Naive thymus-derived CD4-positive, alpha-beta T cell (primary cell): ENCODE measurements around the gene RNU6-1. TPM values are rescaled to one million over a fixed set of nuclear protein-coding genes. Genes with fewer than 3 reads are reported as not detected.

Source experiments
- ATAC-seq: fragments of 150-1000 bp; cut with Tn5 transposase; 2 replicates; pipeline ENCODE4 v1.10.0; 2021; ENCODE audit warnings: mild to moderate bottlenecking, moderate library complexity
- CTCF ChIA-PET: fragments of 350-600 bp; sonication (Branson Sonifier 250); formaldehyde crosslinking; loops from one replicate; lab custom pipeline; 2021; ENCODE audit warnings: antibody characterized with exemption; lab: Charles Lee
- POLR2A ChIA-PET: fragments of 350-600 bp; sonication (Branson Sonifier 250); formaldehyde crosslinking; loops from one replicate; lab custom pipeline; 2021; ENCODE audit warnings: antibody characterized with exemption, inconsistent platforms; lab: Charles Lee
- DNase-seq, 9 donors: peaks; one replicate each; pipeline versions ENCODE4 v3.0.0 to v3.0.0-alpha.2; 2020 to 2022; ENCODE audit warnings: mixed read lengths in 1 of 9
- H3K27ac ChIP-seq: one replicate; pipeline ENCODE4 v1.7.0; 2013; ENCODE audit warnings: mild to moderate bottlenecking, low read depth, low read length, moderate library complexity
- H3K27me3 ChIP-seq, 2 donors: one replicate each; pipeline ENCODE4 v1.7.0; 2013; ENCODE audit warnings: low read length in 2 of 2, mild to moderate bottlenecking in 2 of 2, moderate library complexity in 2 of 2; ENCODE audit not compliant: control insufficient read depth in 2 of 2, insufficient read depth in 2 of 2
- H3K36me3 ChIP-seq, 3 experiments: 1 replicate in 2 of 3; 2 replicates in 1 of 3; pipeline ENCODE4 v1.7.0; 2013; ENCODE audit warnings: low read length in 3 of 3, mild to moderate bottlenecking in 3 of 3, moderate library complexity in 1 of 3; ENCODE audit not compliant: insufficient read depth in 3 of 3, control insufficient read depth in 2 of 3
- H3K4me1 ChIP-seq, 2 donors: one replicate each; pipeline ENCODE4 v1.7.0; 2013; ENCODE audit warnings: low read length in 2 of 2, mild to moderate bottlenecking in 2 of 2, moderate library complexity in 1 of 2; ENCODE audit not compliant: control insufficient read depth in 2 of 2, insufficient read depth in 2 of 2
- H3K4me3 ChIP-seq: 2 replicates; pipeline ENCODE4 v1.7.0; 2013; ENCODE audit warnings: mild to moderate bottlenecking, low read length
- H3K9me3 ChIP-seq, 3 experiments: 1 replicate in 2 of 3; 2 replicates in 1 of 3; pipeline ENCODE4 v1.7.0; 2013; ENCODE audit warnings: low read length in 3 of 3; ENCODE audit not compliant: control insufficient read depth in 2 of 3
- H3K27ac Mint-ChIP-seq, 9 donors: one replicate each; pipeline ENCODE4 v1.8.0; 2020 to 2022; ENCODE audit warnings: mixed read lengths in 9 of 9, mild to moderate bottlenecking in 8 of 9, moderate library complexity in 5 of 9, inconsistent platforms in 2 of 9
- H3K27me3 Mint-ChIP-seq, 5 donors: one replicate each; pipeline ENCODE4 v1.8.0; 2021 to 2022; ENCODE audit warnings: mixed read lengths in 5 of 5, mild to moderate bottlenecking in 1 of 5
- H3K36me3 Mint-ChIP-seq, 5 donors: one replicate each; pipeline ENCODE4 v1.8.0; 2020 to 2022; ENCODE audit warnings: mixed read lengths in 5 of 5, mild to moderate bottlenecking in 3 of 5, inconsistent platforms in 1 of 5
- H3K4me1 Mint-ChIP-seq, 7 donors: one replicate each; pipeline ENCODE4 v1.8.0; 2020 to 2022; ENCODE audit warnings: mixed read lengths in 7 of 7, mild to moderate bottlenecking in 3 of 7, inconsistent platforms in 1 of 7
- H3K4me3 Mint-ChIP-seq, 10 donors: one replicate each; pipeline ENCODE4 v1.8.0; 2020 to 2022; ENCODE audit warnings: mild to moderate bottlenecking in 10 of 10, mixed read lengths in 10 of 10, moderate library complexity in 6 of 10, inconsistent platforms in 2 of 10
- H3K9me3 Mint-ChIP-seq, 11 donors: one replicate each; pipeline ENCODE4 v1.8.0; 2020 to 2022; ENCODE audit warnings: mixed read lengths in 11 of 11, mild to moderate bottlenecking in 4 of 11, inconsistent platforms in 1 of 11, moderate library complexity in 1 of 11
- intact Hi-C, 2 donors: fragments of 100-400 bp; cut with micrococcal nuclease; formaldehyde crosslinking; loops; one replicate each; pipeline ENCODE4 v1.15.1; 2023
- polyA plus RNA-seq, 2 donors: library from polyadenylated mRNA; unstranded; fragments of 300-500 nt; fragmentation: Illumina TruSeq; gene quantifications; one replicate each; pipeline ENCODE4 v1.2.3, GENCODE V29; 2021
- total RNA-seq, 6 experiments: library from RNA in 5 of 6; stranded (reverse) in 5 of 6; gene quantifications; 1 replicate in 5 of 6; 2 replicates in 1 of 6; pipeline ENCODE4 v1.2.3 and lab custom pipeline; 2021 to 2026

Gene RNU6-1
- total and polyA plus RNA-seq, 7 experiments from 2014 or later: not detected

DNA sequence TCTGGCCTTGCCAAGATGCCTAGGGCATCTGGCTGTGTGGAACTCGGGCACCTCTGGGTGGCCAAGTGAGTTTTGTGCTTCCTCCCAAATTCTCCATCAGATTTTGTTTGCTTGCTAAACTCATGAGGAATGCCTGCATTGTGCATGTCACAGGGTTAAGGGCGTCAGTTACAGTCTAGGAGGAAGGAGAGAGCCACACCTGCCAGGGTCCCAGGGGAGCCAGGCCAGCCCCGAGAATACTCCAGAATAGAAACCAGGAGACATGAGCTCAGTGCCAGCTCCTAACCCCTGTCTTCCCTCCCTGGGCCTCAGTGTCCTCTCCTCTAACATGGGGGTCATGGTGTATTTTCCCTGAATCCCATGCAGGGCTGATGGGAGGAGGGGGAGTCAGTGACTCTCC is 36.5 kb downstream of the RNU6-1 start:
- Mint-ChIP-seq H3K4me3 (no peak overlapping the region), H3K27ac (peak overlapping the region in 1 of 9 donors; percentile 14), H3K36me3 (peaks cover 0 to 33% (median 16%) of the 10 kb centered on the region in 5 donors), H3K27me3 (no peaks in the 10 kb centered on the region), H3K9me3 (peaks cover 0 to 2% (median 0%) of the 10 kb centered on the region in 11 donors), H3K4me1 (no peaks in the 10 kb centered on the region)
- POLR2A ChIA-PET: no interaction called here
- CTCF ChIA-PET: interaction anchor here (0.6 kb wide), 1 partner anchor 318 kb away, joined by 3 read pairs; no protein-coding TSS in a partner anchor
- H3K27me3 ChIP-seq: no peaks in the 10 kb centered on the region
- no peak overlapping the region for H3K27ac ChIP-seq
- no peaks in the 10 kb centered on the region for H3K4me1 ChIP-seq
- H3K4me3 ChIP-seq: no peak overlapping the region
- H3K36me3 ChIP-seq: peaks cover 0 to 16% (median 0%) of the 10 kb centered on the region in 3 experiments
- DNase-seq (no peak), ATAC-seq (no peak)
- intact Hi-C loops: no loop called here
- H3K9me3 ChIP-seq: no peaks in the 10 kb centered on the region

DNA sequence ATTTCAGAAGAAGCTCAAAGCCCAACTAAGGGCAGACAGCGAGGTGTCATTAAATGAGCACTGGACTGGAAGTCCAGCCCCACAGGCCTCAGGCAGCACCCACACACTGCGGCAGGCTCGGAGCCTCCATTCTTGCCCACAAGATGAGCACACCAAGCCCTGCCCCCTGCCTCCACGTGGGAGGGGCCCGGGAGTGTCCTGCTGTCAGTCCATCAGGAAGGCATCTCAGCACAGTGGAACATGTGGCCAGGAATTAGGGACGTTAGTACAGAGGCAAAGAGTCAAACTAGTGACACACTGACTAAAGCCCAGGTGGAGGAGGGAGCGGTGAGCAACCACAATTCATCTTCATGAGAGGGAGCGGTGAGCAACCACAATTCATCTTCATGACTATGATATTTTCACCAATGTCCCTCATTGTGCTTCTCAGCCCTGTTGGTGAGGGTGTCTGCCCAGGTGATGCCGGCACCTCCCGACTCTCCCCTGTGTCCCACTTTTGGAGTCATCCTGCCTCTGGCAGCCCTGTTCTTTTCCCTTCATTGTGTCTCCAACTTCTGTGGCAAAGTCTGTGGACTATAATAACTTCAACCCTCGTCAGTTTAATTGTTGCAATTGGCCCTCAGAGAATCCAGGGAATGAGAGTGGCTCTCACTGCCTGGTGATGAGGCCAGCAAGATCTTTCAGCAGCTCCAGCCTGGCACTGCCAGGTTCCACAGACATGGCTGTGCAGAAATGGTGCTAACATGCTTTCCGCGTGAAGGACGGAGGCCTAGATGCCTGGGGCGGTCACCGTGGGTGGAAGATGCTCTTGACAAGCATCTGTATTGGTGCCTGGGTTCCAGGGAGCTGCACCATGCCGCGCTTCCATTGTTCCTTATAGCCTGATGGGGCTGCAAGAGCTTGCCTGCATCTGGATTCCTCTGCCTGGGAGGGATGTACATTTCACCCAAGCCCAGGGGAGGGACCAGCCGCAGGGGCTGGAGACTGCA is 37.6 kb downstream of the RNU6-1 start:
- Histone ChIP-seq H3K27me3 (no peaks in the 10 kb centered on the region), H3K4me1 (no peaks in the 10 kb centered on the region), H3K27ac (no peak overlapping the region), H3K36me3 (peaks cover 0 to 10% (median 0%) of the 10 kb centered on the region in 3 experiments), H3K4me3 (no peak overlapping the region), H3K9me3 (no peaks in the 10 kb centered on the region)
- H3K4me3 Mint-ChIP-seq: no peak overlapping the region
- peaks cover 0 to 32% (median 10%) of the 10 kb centered on the region in 5 donors for H3K36me3 Mint-ChIP-seq
- H3K27me3 Mint-ChIP-seq: no peaks in the 10 kb centered on the region
- no peaks in the 10 kb centered on the region for H3K4me1 Mint-ChIP-seq
- ChIA-PET POLR2A (interaction anchor here (1.1 kb wide), 1 partner anchor 18 kb away, joined by 4 read pairs; no protein-coding TSS in a partner anchor), CTCF (interaction anchor here (0.6 kb wide), 1 partner anchor 9 kb away, joined by 4 read pairs; no protein-coding TSS in a partner anchor)
- no peak overlapping the region for H3K27ac Mint-ChIP-seq
- ATAC-seq: no peak
- intact Hi-C loops: no loop called here
- peaks cover 0 to 2% (median 0%) of the 10 kb centered on the region in 11 donors for H3K9me3 Mint-ChIP-seq
- DNase-seq: no peak

DNA sequence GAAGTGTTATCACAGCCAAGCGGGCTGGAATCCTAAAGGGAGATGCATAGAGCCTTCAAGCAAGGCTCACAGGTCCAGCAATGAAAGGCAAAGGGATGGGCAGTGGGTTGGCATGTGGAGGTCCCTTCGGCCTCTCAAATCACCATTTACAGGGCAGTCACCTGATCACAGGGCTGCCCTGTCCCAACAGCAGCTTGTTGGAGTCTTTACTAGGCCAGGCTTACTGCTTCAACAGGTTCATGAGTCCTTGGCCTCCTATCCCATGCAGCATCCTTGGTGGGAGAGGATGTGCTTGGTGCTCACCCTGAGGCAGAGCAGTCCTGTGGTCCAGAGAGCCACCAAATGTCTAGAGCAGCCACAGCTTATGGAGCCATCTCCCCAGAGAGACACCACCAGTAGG is 38.7 kb downstream of the RNU6-1 start:
- H3K4me1 Mint-ChIP-seq: peaks cover 0 to 2% (median 0%) of the 10 kb centered on the region in 7 donors
- ATAC-seq (no peak), DNase-seq (no peak)
- intact Hi-C loops: no loop called here
- H3K36me3 Mint-ChIP-seq: peaks cover 0 to 34% (median 10%) of the 10 kb centered on the region in 5 donors
- H3K4me3 Mint-ChIP-seq: no peak overlapping the region
- H3K36me3 ChIP-seq: peaks cover 0 to 4% (median 0%) of the 10 kb centered on the region in 3 experiments
- no peak overlapping the region for H3K27ac ChIP-seq
- H3K27me3 ChIP-seq: no peaks in the 10 kb centered on the region
- POLR2A ChIA-PET: interaction anchor here (1.1 kb wide), 1 partner anchor 17 kb away, joined by 4 read pairs; no protein-coding TSS in a partner anchor
- H3K4me3 ChIP-seq: no peak overlapping the region
- peaks cover 0 to 2% (median 0%) of the 10 kb centered on the region in 11 donors for H3K9me3 Mint-ChIP-seq
- H3K4me1 ChIP-seq: no peaks in the 10 kb centered on the region
- no peak overlapping the region for H3K27ac Mint-ChIP-seq
- no peaks in the 10 kb centered on the region for H3K27me3 Mint-ChIP-seq
- no peaks in the 10 kb centered on the region for H3K9me3 ChIP-seq
- CTCF ChIA-PET: no interaction called here

DNA sequence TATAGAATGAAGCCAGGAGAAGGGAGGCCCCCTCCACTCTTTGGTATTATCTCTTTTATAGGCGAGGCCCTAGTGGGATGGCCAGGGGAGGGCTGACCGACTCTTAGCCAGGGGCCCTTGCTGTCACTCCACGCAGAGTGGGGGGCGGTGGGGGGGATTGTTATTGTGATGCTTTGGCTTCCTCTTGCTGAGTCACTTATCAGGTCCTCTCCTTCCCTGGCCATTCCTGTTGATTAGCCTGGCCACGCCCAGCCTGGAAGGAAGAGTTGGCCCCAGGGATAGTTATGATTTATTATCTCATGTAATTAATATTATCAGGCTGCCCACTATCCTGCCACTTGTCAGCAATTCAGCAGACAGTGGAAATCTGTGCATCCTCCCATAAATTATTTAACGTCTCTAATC is 40.0 kb downstream of the RNU6-1 start:
- peaks cover 0 to 6% (median 0%) of the 10 kb centered on the region in 7 donors for H3K4me1 Mint-ChIP-seq
- Histone ChIP-seq H3K27me3 (no peaks in the 10 kb centered on the region), H3K9me3 (peaks cover 0 to 6% (median 0%) of the 10 kb centered on the region in 3 experiments), H3K4me1 (no peaks in the 10 kb centered on the region), H3K4me3 (no peak overlapping the region), H3K36me3 (peaks cover 0 to 4% (median 0%) of the 10 kb centered on the region in 3 experiments), H3K27ac (no peak overlapping the region)
- H3K27ac Mint-ChIP-seq: no peak overlapping the region
- ATAC-seq (no peak), DNase-seq (no peak)
- H3K9me3 Mint-ChIP-seq: peaks cover 0 to 13% (median 5%) of the 10 kb centered on the region in 11 donors
- ChIA-PET POLR2A (no interaction called here), CTCF (interaction anchor here (0.6 kb wide), 1 partner anchor 1212 kb away, joined by 3 read pairs; no protein-coding TSS in a partner anchor)
- no peaks in the 10 kb centered on the region for H3K27me3 Mint-ChIP-seq
- peaks cover 3 to 40% (median 20%) of the 10 kb centered on the region in 5 donors for H3K36me3 Mint-ChIP-seq
- no peak overlapping the region for H3K4me3 Mint-ChIP-seq
- intact Hi-C loops: no loop called here

- DNase-seq (no peak), ATAC-seq (no peak)
- Mint-ChIP-seq H3K4me3 (no peak overlapping the region), H3K27ac (peak overlapping the region in 1 of 9 donors; percentile 57), H3K36me3 (peaks cover 4 to 58% (median 44%) of the 10 kb centered on the region in 5 donors), H3K27me3 (no peaks in the 10 kb centered on the region), H3K4me1 (peaks cover 0 to 6% (median 0%) of the 10 kb centered on the region in 7 donors), H3K9me3 (peaks cover 0 to 21% (median 9%) of the 10 kb centered on the region in 11 donors)
- no peaks in the 10 kb centered on the region for H3K27me3 ChIP-seq
- CTCF ChIA-PET: no interaction called here
- no peak overlapping the region for H3K27ac ChIP-seq
- intact Hi-C loops: no loop called here
- H3K9me3 ChIP-seq: peaks cover 0 to 7% (median 0%) of the 10 kb centered on the region in 3 experiments
- POLR2A ChIA-PET: no interaction called here
- no peaks in the 10 kb centered on the region for H3K4me1 ChIP-seq
- H3K4me3 ChIP-seq: no peak overlapping the region
- no peaks in the 10 kb centered on the region for H3K36me3 ChIP-seq
Measured at GRCh38 chr15:67796196-67797127, 43.4 kb downstream of the RNU6-1 start.
